KMS-11 (cell line): ENCODE measurements around the gene EHF.

ENCODE experiments used
- H2AFZ ChIP-seq: fragments of 200-600 bp; sonication (generic); 2 replicates; pipeline ENCODE4 v1.6.1; 2016; ENCODE audit warnings: antibody characterized with exemption, mixed run types, low read depth
- H3K27ac ChIP-seq: fragments of 200-600 bp; sonication (generic); 2 replicates; pipeline ENCODE4 v1.6.1; 2016; ENCODE audit warnings: mild to moderate bottlenecking, mixed run types
- H3K27me3 ChIP-seq: fragments of 200-600 bp; sonication (generic); 2 replicates; pipeline ENCODE4 v1.6.1; 2017; ENCODE audit warnings: mild to moderate bottlenecking, low read depth, mixed run types, moderate library complexity; ENCODE audit not compliant: insufficient read depth
- H3K36me3 ChIP-seq: fragments of 200-600 bp; sonication (generic); 2 replicates; pipeline ENCODE4 v1.6.1; 2017; ENCODE audit warnings: mild to moderate bottlenecking, mixed run types; ENCODE audit not compliant: insufficient read depth
- H3K4me1 ChIP-seq: fragments of 200-600 bp; sonication (generic); 2 replicates; pipeline ENCODE4 v1.6.1; 2016; ENCODE audit warnings: mild to moderate bottlenecking, low read depth, mixed run types; ENCODE audit not compliant: poor library complexity, severe bottlenecking
- H3K4me2 ChIP-seq: fragments of 200-600 bp; sonication (generic); 2 replicates; pipeline ENCODE4 v1.7.0; 2016; ENCODE audit warnings: mild to moderate bottlenecking, mixed run types
- H3K4me3 ChIP-seq: fragments of 200-600 bp; sonication (generic); IDR thresholded peaks from 2 replicates; pipeline ENCODE4 v1.6.1; 2017; ENCODE audit warnings: low read depth, low read length, mixed read lengths; ENCODE audit not compliant: insufficient read depth
- H3K79me2 ChIP-seq: fragments of 200-600 bp; sonication (generic); 2 replicates; pipeline ENCODE4 v1.6.1; 2016; ENCODE audit warnings: low read depth, mixed run types; ENCODE audit not compliant: insufficient read depth
- H3K9ac ChIP-seq: fragments of 200-600 bp; sonication (generic); 2 replicates; pipeline ENCODE4 v1.6.1; 2016; ENCODE audit warnings: mild to moderate bottlenecking, mixed run types
- H4K20me1 ChIP-seq: fragments of 200-600 bp; sonication (generic); 2 replicates; pipeline ENCODE4 v1.6.1; 2016; ENCODE audit warnings: mild to moderate bottlenecking, mixed run types; ENCODE audit not compliant: insufficient read depth
- TF ChIP-seq, protein P1 (sequence below): fragments of 200-600 bp; sonication (generic); conservative IDR thresholded peaks from 2 replicates; pipeline ENCODE4 v1.6.1; 2017; ENCODE audit warnings: low read depth, mild to moderate bottlenecking, antibody characterized with exemption, low read length, moderate library complexity, mixed read lengths

The EHF gene

DNA sequence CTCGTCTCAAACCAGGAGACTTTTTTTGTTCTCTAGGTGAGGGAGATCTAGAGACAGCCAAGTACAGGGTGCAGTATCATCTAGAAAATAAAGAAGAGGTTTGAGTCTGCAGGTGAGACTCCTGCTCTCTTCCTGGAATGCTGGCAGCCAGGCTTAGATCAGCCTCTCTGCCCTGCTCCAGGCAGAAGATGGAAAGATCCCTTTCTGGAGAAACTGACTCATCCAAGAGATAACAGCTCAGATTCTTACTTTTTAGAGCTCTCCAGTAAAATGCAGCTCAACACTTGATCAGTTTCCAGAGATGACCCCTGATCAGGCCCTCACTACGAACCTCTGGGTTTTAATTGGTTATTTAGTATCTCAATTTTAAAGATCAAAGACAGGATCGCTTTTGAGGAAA is 44.6 kb upstream of the EHF start:
- no peaks in the 10 kb centered on the region for H3K79me2 ChIP-seq
- H3K4me1 ChIP-seq, result no peaks in the 10 kb centered on the region
- H2AFZ ChIP-seq, result no peak overlapping the region
- H3K36me3 ChIP-seq, result no peaks in the 10 kb centered on the region
- TF ChIP-seq, protein P1, sequence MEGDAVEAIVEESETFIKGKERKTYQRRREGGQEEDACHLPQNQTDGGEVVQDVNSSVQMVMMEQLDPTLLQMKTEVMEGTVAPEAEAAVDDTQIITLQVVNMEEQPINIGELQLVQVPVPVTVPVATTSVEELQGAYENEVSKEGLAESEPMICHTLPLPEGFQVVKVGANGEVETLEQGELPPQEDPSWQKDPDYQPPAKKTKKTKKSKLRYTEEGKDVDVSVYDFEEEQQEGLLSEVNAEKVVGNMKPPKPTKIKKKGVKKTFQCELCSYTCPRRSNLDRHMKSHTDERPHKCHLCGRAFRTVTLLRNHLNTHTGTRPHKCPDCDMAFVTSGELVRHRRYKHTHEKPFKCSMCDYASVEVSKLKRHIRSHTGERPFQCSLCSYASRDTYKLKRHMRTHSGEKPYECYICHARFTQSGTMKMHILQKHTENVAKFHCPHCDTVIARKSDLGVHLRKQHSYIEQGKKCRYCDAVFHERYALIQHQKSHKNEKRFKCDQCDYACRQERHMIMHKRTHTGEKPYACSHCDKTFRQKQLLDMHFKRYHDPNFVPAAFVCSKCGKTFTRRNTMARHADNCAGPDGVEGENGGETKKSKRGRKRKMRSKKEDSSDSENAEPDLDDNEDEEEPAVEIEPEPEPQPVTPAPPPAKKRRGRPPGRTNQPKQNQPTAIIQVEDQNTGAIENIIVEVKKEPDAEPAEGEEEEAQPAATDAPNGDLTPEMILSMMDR, result no peak
- H3K4me3 ChIP-seq, result no peak overlapping the region
- no peaks in the 10 kb centered on the region for H4K20me1 ChIP-seq
- H3K4me2 ChIP-seq, result no peak overlapping the region
- H3K9ac ChIP-seq, result no peak overlapping the region
- no peak overlapping the region for H3K27ac ChIP-seq
- no peaks in the 10 kb centered on the region for H3K27me3 ChIP-seq

GRCh38 chr11:34583818-34584217 is 37.1 kb upstream of the EHF start:
- H2AFZ ChIP-seq, result no peak overlapping the region
- H4K20me1 ChIP-seq, result no peaks in the 10 kb centered on the region
- TF ChIP-seq, protein P1, result no peak
- no peaks in the 10 kb centered on the region for H3K36me3 ChIP-seq
- peaks cover 17% of the 10 kb centered on the region for H3K4me1 ChIP-seq
- no peaks in the 10 kb centered on the region for H3K27me3 ChIP-seq
- H3K27ac ChIP-seq, result no peak overlapping the region
- H3K79me2 ChIP-seq, result no peaks in the 10 kb centered on the region
- H3K9ac ChIP-seq, result no peak overlapping the region
- no peak overlapping the region for H3K4me2 ChIP-seq
- H3K4me3 ChIP-seq, result no peak overlapping the region

GRCh38 chr11:34585304-34585734 is 35.6 kb upstream of the EHF start:
- no peaks in the 10 kb centered on the region for H3K79me2 ChIP-seq
- H4K20me1 ChIP-seq, result no peaks in the 10 kb centered on the region
- TF ChIP-seq, protein P1, result no peak
- no peak overlapping the region for H3K4me2 ChIP-seq
- H3K9ac ChIP-seq, result no peak overlapping the region
- peaks cover 17% of the 10 kb centered on the region for H3K4me1 ChIP-seq
- no peak overlapping the region for H3K4me3 ChIP-seq
- no peak overlapping the region for H3K27ac ChIP-seq
- H3K27me3 ChIP-seq, result no peaks in the 10 kb centered on the region
- peak overlapping the region; percentile 36; the same call in 1 of the 2 replicates for H2AFZ ChIP-seq
- no peaks in the 10 kb centered on the region for H3K36me3 ChIP-seq

DNA sequence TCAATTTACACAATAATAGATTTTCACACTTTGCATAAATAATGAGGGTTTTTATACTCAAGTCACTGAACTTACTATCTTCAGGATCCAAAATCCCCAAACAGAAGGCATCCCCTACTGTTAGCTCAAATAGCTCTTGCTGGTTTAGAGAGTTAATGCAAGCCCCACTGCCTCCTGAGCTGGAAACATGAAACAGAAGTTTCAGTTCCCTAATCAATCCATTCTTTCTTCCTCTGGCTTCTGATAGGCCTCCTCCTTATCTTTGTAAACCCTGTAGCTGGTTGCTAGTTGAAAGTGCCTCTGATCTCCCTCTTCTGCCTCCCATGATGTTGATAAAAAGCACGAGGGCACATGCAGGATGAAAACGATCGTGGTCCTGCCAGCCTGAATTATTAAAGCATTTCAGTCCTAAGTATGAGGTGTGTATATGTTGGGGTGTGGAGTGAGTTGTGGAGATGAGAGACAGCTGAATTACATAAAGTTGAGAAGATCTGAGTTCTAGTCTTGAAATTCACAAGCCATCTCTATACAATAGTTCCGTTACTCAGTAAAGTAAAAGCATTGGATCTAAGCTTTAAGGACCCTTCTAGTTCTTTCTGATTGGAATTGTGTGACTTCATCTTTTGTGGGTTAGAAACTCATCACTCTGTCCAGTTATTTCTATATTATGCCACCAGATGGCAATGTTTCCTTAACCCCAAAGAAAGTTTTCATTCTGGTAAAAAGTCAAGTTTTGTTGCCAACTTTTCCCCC is 35.0 kb upstream of the EHF start:
- peak overlapping the region; percentile 36; the same call in 1 of the 2 replicates for H2AFZ ChIP-seq

More for the DNA sequence above, 35.0 kb upstream of the EHF start:
- Histone ChIP-seq H3K27me3 (no peaks in the 10 kb centered on the region), H3K27ac (no peak overlapping the region), H3K36me3 (no peaks in the 10 kb centered on the region), H4K20me1 (no peaks in the 10 kb centered on the region), H3K4me2 (no peak overlapping the region; the same call in 1 of the 2 replicates), H3K4me1 (peaks cover 17% of the 10 kb centered on the region), H3K79me2 (no peaks in the 10 kb centered on the region), H3K4me3 (no peak overlapping the region), H3K9ac (no peak overlapping the region)
- TF ChIP-seq, protein P1, result peak; percentile 80
